ENCODE data around the gene TSHB. TPM values are rescaled to one million over a fixed set of nuclear protein-coding genes. Genes with fewer than 3 reads are reported as not detected.

TSHB gene
- total RNA-seq, 1 donor from 2014 or later, result not detected

DNA sequence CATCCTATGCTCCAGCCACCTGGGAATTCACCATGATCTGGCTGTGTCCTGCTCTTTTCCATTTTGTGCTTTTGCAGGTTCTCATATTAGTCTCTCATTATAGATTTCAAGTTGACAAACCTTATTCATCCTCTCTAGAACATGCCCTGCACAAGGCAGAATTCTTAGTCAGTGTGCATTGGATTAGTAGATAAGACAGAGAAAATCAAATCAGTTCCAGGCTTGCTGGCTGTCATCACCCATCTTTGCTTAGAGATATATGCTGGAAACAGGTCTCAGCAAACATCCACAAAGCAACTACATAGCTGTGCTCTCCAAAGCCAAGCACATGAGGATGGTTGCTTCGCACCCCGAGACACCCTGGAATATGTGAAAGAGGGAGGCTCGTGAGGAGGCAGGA lies 34.8 kb downstream of the TSHB start:
- peaks cover 36% of the 10 kb centered on the region for H3K4me1 Mint-ChIP-seq (ENCODE audit: low read depth)
- H3K4me3 Mint-ChIP-seq (ENCODE audit: low read depth), result no peak overlapping the region
- intact Hi-C loops (cut with micrococcal nuclease), result loop anchor here (5.0 kb wide), 2 partner anchors 392 to 1868 kb away; partner anchors contain the start of gene DENND2C
- peaks cover 4% of the 10 kb centered on the region for H3K36me3 Mint-ChIP-seq (ENCODE audit: low read depth)
- H3K27ac Mint-ChIP-seq, result no peak overlapping the region
- H3K9me3 Mint-ChIP-seq, result peaks cover 7% of the 10 kb centered on the region
- DNase-seq (ENCODE audit: low spot score), result no peak
- no peaks in the 10 kb centered on the region for H3K27me3 Mint-ChIP-seq (ENCODE audit: low read depth)

DNA sequence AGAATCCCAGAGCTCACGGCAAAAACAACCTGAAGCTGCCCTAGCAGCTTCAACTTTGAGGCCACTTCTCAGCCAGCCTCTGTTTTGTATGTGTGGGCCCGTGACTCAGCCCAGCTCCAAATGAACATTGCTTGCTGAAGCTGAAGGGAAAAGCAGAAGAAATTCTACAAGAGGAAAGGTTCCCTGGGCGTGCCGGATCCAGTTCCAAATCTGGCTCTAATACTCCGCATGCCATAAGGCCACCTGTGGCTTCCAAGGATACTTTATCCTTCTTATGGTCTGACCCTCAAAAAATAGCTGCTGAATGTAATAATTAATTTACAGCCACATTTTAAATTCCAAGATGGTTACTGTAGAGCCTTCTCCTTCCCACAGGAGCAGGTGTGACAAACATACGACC lies 35.4 kb downstream of the TSHB start:
- H3K36me3 Mint-ChIP-seq (ENCODE audit: low read depth), result peaks cover 4% of the 10 kb centered on the region
- H3K4me1 Mint-ChIP-seq (ENCODE audit: low read depth), result peaks cover 41% of the 10 kb centered on the region
- H3K4me3 Mint-ChIP-seq (ENCODE audit: low read depth), result no peak overlapping the region
- DNase-seq (ENCODE audit: low spot score), result no peak
- intact Hi-C loops (cut with micrococcal nuclease), result no loop called here
- H3K9me3 Mint-ChIP-seq, result peaks cover 7% of the 10 kb centered on the region
- no peaks in the 10 kb centered on the region for H3K27me3 Mint-ChIP-seq (ENCODE audit: low read depth)
- no peak overlapping the region for H3K27ac Mint-ChIP-seq

GRCh38 chr1:115067161-115067859 lies 37.7 kb downstream of the TSHB start:
- no peak overlapping the region for H3K27ac Mint-ChIP-seq
- no peak overlapping the region for H3K4me3 Mint-ChIP-seq (ENCODE audit: low read depth)
- H3K36me3 Mint-ChIP-seq (ENCODE audit: low read depth), result peaks cover 4% of the 10 kb centered on the region
- H3K4me1 Mint-ChIP-seq (ENCODE audit: low read depth), result peaks cover 48% of the 10 kb centered on the region
- no peaks in the 10 kb centered on the region for H3K27me3 Mint-ChIP-seq (ENCODE audit: low read depth)
- DNase-seq (ENCODE audit: low spot score), result no peak
- intact Hi-C loops (cut with micrococcal nuclease), result no loop called here
- peaks cover 7% of the 10 kb centered on the region for H3K9me3 Mint-ChIP-seq

- H3K4me1 Mint-ChIP-seq (ENCODE audit: low read depth), result peaks cover 38% of the 10 kb centered on the region
- intact Hi-C loops (cut with micrococcal nuclease), result no loop called here
- no peaks in the 10 kb centered on the region for H3K36me3 Mint-ChIP-seq (ENCODE audit: low read depth)
- DNase-seq (ENCODE audit: low spot score), result no peak
- H3K27me3 Mint-ChIP-seq (ENCODE audit: low read depth), result no peaks in the 10 kb centered on the region
- no peak overlapping the region for H3K27ac Mint-ChIP-seq
- no peak overlapping the region for H3K4me3 Mint-ChIP-seq (ENCODE audit: low read depth)
- H3K9me3 Mint-ChIP-seq, result no peaks in the 10 kb centered on the region
Observed at GRCh38 chr1:115068826-115069585, 39.4 kb downstream of the TSHB start.

DNA sequence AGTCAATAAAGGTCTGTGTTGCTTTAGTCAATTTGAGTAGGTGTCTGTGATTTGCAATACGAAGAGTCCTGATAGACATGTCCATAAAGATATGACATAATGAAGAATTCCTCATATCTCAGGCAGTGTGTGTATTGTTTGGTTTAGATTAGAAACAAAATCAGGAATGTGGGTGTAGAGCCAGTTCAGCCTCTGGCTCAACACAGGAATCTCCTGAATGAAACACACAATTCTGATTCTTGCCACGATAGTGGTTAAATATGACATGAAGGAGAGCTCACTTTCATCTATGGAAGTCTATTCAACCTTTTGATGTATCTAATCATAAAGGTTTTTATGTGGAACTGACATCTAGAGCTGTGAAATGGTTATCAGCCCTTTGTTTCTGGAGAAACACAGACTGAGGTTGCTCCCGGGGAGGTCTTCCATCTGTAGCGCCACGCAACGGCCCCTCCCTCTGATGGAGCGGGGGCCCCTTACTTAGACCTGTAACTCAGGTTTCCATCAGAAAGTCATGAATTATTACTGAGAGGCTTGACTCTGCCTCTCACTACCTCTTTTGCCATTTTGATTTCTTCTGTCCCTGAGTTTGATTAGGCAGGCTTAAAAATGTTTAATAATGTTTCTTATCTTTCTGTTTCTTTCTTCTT lies 40.2 kb downstream of the TSHB start:
- Mint-ChIP-seq H3K27ac (no peak overlapping the region), H3K36me3 (ENCODE audit: low read depth) (no peaks in the 10 kb centered on the region), H3K9me3 (no peaks in the 10 kb centered on the region), H3K4me3 (ENCODE audit: low read depth) (no peak overlapping the region), H3K27me3 (ENCODE audit: low read depth) (peaks cover 4% of the 10 kb centered on the region), H3K4me1 (ENCODE audit: low read depth) (peaks cover 32% of the 10 kb centered on the region)
- intact Hi-C loops (cut with micrococcal nuclease), result no loop called here
- no peak for DNase-seq (ENCODE audit: low spot score)

DNA sequence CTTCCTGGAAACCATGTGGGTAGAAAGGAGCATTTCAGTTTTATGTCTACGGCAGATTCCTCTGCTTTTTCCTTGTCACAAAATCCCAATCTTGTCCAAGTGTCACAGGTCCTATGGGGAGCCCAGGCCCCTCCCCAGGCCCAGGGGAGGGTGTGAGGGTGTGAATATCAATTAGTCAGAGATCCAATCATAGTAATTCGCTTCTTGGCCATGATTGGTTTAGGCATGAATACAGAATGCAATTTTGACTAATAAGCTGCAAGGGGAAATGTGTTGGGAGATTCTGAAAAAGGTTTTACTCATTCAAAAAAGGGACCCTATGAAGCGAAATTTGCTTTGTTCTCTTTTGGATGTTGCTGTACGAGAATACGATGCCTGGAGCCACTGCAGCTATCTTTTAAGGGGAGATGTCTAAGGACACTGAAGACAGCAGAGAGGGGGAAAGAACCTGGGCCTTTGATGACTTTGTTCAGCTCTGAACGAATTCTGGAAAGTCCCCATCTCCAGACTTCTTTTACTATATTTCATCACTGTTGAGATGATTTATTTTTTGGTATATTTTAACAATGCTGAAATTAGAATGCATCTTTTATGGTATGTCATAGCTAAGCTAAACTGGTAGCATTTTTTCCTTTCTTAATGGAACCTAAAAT lies 41.5 kb downstream of the TSHB start:
- peaks cover 34% of the 10 kb centered on the region for H3K4me1 Mint-ChIP-seq (ENCODE audit: low read depth)
- no peak for DNase-seq (ENCODE audit: low spot score)
- H3K4me3 Mint-ChIP-seq (ENCODE audit: low read depth), result no peak overlapping the region
- H3K27ac Mint-ChIP-seq, result no peak overlapping the region
- intact Hi-C loops (cut with micrococcal nuclease), result loop anchor here (1.0 kb wide), 1 partner anchor 8 kb away; no protein-coding TSS in a partner anchor
- peaks cover 10% of the 10 kb centered on the region for H3K27me3 Mint-ChIP-seq (ENCODE audit: low read depth)
- H3K9me3 Mint-ChIP-seq, result no peaks in the 10 kb centered on the region
- no peaks in the 10 kb centered on the region for H3K36me3 Mint-ChIP-seq (ENCODE audit: low read depth)

- intact Hi-C loops (cut with micrococcal nuclease), result no loop called here
- Mint-ChIP-seq H3K27ac (no peak overlapping the region), H3K4me3 (ENCODE audit: low read depth) (no peak overlapping the region), H3K9me3 (no peaks in the 10 kb centered on the region), H3K27me3 (ENCODE audit: low read depth) (peaks cover 12% of the 10 kb centered on the region), H3K4me1 (ENCODE audit: low read depth) (peaks cover 34% of the 10 kb centered on the region), H3K36me3 (ENCODE audit: low read depth) (no peaks in the 10 kb centered on the region)
- no peak for DNase-seq (ENCODE audit: low spot score)
Observed at GRCh38 chr1:115073298-115074087, 43.9 kb downstream of the TSHB start.

DNA sequence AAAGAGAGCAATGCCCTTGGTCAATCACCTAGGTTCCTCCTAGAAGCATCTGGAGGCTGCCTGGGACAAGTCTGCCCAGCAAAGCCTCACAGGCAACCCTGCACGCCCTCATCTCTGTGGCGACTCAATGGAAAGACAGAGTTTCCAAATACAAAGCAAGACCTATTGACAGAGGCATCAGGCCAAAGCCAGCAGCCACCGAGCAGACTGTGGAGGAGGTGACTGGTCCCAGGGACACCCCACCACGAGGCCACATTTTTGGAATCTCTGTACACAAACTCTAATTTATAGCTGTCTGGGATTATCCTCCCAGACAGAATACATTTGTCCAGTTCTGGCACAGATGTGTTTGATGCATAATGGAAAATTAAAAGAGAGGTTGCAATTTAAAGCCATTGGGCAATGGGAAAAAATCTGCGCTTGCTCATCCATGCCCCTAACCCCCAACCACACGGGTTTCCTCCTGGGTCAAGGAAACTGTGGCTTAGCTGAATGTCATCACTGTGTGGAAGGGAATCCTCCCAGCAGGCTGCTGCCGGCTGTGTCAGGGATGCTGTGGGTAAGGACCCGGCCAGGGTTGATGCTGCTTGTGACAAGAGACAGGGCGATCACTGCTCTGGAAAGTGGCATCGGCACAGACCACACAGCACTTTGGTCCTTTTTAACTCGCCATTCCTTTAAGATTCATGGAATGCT lies 45.4 kb downstream of the TSHB start:
- intact Hi-C loops (cut with micrococcal nuclease), result no loop called here
- H3K4me3 Mint-ChIP-seq (ENCODE audit: low read depth), result no peak overlapping the region
- no peak overlapping the region for H3K27ac Mint-ChIP-seq
- no peaks in the 10 kb centered on the region for H3K9me3 Mint-ChIP-seq
- H3K4me1 Mint-ChIP-seq (ENCODE audit: low read depth), result peaks cover 29% of the 10 kb centered on the region
- no peak for DNase-seq (ENCODE audit: low spot score)
- no peaks in the 10 kb centered on the region for H3K36me3 Mint-ChIP-seq (ENCODE audit: low read depth)
- peaks cover 16% of the 10 kb centered on the region for H3K27me3 Mint-ChIP-seq (ENCODE audit: low read depth)

- Mint-ChIP-seq H3K9me3 (no peaks in the 10 kb centered on the region), H3K4me3 (ENCODE audit: low read depth) (no peak overlapping the region), H3K36me3 (ENCODE audit: low read depth) (no peaks in the 10 kb centered on the region), H3K27ac (no peak overlapping the region), H3K4me1 (ENCODE audit: low read depth) (peaks cover 19% of the 10 kb centered on the region), H3K27me3 (ENCODE audit: low read depth) (peaks cover 22% of the 10 kb centered on the region)
- DNase-seq (ENCODE audit: low spot score), result no peak
- intact Hi-C loops (cut with micrococcal nuclease), result no loop called here
Observed at GRCh38 chr1:115076384-115076915, 46.8 kb downstream of the TSHB start.

- H3K4me1 Mint-ChIP-seq (ENCODE audit: low read depth), result peaks cover 13% of the 10 kb centered on the region
- H3K9me3 Mint-ChIP-seq, result no peaks in the 10 kb centered on the region
- no peak overlapping the region for H3K27ac Mint-ChIP-seq
- no peaks in the 10 kb centered on the region for H3K36me3 Mint-ChIP-seq (ENCODE audit: low read depth)
- DNase-seq (ENCODE audit: low spot score), result no peak
- H3K27me3 Mint-ChIP-seq (ENCODE audit: low read depth), result peaks cover 24% of the 10 kb centered on the region
- no peak overlapping the region for H3K4me3 Mint-ChIP-seq (ENCODE audit: low read depth)
- intact Hi-C loops (cut with micrococcal nuclease), result no loop called here
Observed at GRCh38 chr1:115077286-115077983, 47.8 kb downstream of the TSHB start.

GRCh38 chr1:115077984-115078330 lies 48.3 kb downstream of the TSHB start:
- no peak overlapping the region for H3K27ac Mint-ChIP-seq
- peaks cover 28% of the 10 kb centered on the region for H3K27me3 Mint-ChIP-seq (ENCODE audit: low read depth)
- DNase-seq (ENCODE audit: low spot score), result no peak
- H3K4me1 Mint-ChIP-seq (ENCODE audit: low read depth), result peaks cover 13% of the 10 kb centered on the region
- intact Hi-C loops (cut with micrococcal nuclease), result no loop called here
- H3K9me3 Mint-ChIP-seq, result no peaks in the 10 kb centered on the region
- H3K4me3 Mint-ChIP-seq (ENCODE audit: low read depth), result no peak overlapping the region
- H3K36me3 Mint-ChIP-seq (ENCODE audit: low read depth), result no peaks in the 10 kb centered on the region
